GM21367 (cell line): ENCODE measurements around the gene RTL1.

Experiments used
- ATAC-seq: cut with Tn5 transposase; IDR thresholded peaks from one replicate; pipeline ENCODE4 v1.9.1; 2021; ENCODE audit not compliant: unreplicated experiment

Gene RTL1

DNA sequence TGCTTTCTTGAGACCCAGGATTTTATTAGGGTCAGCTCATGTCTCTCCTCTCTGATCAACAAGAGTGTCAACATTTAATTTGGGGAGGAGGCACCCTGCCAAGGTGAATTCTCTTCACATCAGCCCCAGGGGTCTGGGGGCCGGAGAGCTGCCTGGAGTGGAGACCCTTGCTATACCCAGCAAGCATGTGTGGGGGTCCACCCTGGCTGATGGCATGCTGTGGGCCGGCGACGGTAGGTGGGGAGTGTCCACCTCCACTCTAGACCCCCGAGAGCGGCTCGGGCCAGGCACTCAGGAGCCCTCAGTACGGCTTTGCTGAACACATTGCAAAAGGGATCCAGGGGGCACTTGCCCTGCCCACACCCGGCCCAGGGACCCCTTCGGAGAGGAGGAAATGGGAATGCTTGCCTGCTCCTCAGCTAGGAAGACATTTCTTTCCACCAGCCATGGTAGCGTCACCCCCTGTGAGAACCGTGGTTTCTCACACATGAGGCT lies 67.2 kb downstream of the RTL1 start:
- no peak for ATAC-seq

DNA sequence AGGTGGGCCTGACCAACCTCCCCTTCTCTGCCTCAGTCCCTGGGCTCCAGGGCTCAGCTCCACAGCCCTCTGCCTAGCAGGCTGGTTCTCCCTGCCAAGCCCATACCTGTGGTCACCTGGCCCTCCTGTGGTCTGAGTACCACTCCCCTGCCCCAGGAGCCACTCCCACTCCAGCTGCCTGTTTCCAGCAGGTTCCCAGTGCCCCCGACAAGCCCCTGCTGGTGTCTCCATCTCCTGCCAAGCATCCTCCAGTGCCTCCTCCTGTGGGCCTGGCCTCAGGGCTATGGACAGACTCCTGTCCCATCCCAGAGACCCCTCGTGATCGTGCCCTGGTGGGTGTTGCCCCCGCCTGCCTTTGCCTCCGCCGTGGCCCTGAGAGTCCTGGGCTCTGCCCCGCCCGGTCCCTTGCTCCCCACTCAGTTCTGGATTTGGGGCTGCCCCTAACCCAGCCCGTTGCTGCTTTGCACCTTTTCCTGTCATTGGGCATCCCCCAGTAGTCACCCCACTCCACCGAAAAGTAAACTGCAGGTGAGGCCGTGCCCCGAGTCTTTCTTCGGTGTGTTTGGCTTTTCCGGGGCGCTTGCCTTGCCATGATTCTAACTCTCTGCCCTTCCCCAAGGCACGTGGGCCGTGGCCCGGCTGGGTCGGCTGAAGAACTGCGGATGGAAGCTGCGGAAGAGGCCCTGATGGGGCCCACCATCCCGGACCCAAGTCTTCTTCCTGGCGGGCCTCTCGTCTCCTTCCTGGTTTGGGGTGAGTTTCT lies 67.8 kb downstream of the RTL1 start:
- ATAC-seq = no peak

- no peak for ATAC-seq
These were observed 68.6 kb downstream of the RTL1 start for GRCh38 chr14:100834794-100835547.

GRCh38 chr14:100834082-100834793 lies 69.3 kb downstream of the RTL1 start:
- no peak for ATAC-seq

DNA sequence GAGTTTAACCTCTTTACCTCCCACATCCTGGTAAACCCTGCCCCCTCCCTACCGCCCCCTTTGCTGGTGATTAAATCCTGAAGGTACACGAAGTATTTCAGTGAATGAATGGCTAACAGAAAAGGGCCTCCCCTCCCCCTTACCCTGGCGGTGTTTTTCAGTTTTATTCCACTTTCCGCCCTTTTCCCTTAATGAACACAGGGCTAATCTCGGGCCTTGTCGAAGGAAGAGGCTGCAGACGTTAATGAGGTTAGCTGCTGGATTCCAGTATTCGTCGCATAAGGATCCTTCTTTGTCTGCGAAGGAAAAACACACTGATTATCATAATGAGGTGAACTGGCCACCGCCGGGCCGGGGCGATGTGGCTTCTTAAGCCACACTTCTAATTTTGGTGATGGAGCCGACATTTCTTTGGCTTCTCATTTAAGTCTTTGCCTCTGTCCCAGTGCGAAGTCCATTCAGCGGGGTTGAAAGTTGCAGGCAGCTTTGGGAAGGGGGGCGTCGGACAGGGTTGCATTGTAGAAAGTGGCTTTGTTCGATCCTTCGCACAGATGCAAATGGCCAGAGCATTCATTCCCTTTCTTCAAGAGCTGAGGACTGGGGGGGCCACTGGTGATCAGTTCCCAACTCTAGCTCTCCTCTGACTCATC lies 71.1 kb downstream of the RTL1 start:
- ATAC-seq = no peak

GRCh38 chr14:100830681-100831080 lies 72.8 kb downstream of the RTL1 start:
- no peak for ATAC-seq
